Loucy (cell line): ENCODE results near the gene GALNT18.

Source experiments
- H2AFZ ChIP-seq: fragments of 200-600 bp; sonication (generic); 2 replicates; pipeline ENCODE4 v1.6.0; 2016; ENCODE audit warnings: antibody characterized with exemption, mild to moderate bottlenecking, low read length, moderate library complexity
- H3F3A ChIP-seq: fragments of 200-600 bp; 2 replicates; pipeline ENCODE4 v1.6.0; 2016; ENCODE audit warnings: antibody characterized with exemption, low read depth, mild to moderate bottlenecking
- H3K27me3 ChIP-seq: fragments of 200-600 bp; sonication (generic); 2 replicates; pipeline ENCODE4 v1.6.1; 2014; ENCODE audit warnings: low read length, mild to moderate bottlenecking; ENCODE audit not compliant: insufficient read depth, poor library complexity, severe bottlenecking
- H3K36me3 ChIP-seq: fragments of 200-600 bp; sonication (generic); 2 replicates; pipeline ENCODE4 v1.6.1; 2016; ENCODE audit warnings: low read length; ENCODE audit not compliant: insufficient read depth
- H3K4me1 ChIP-seq: fragments of 200-600 bp; sonication (generic); 2 replicates; pipeline ENCODE4 v1.5.1; 2014; ENCODE audit warnings: low read length, mild to moderate bottlenecking; ENCODE audit not compliant: insufficient read depth, poor library complexity, severe bottlenecking
- H3K4me2 ChIP-seq: fragments of 200-600 bp; sonication (generic); 2 replicates; pipeline ENCODE4 v1.6.0; 2014; ENCODE audit warnings: antibody characterized with exemption, low read length, low read depth, mild to moderate bottlenecking; ENCODE audit not compliant: poor library complexity, severe bottlenecking
- H3K4me3 ChIP-seq: fragments of 200-600 bp; sonication (generic); 2 replicates; pipeline ENCODE4 v1.5.1; 2014; ENCODE audit warnings: low read length, mild to moderate bottlenecking, mixed read lengths; ENCODE audit not compliant: poor library complexity, severe bottlenecking
- H3K79me2 ChIP-seq: fragments of 200-600 bp; sonication (generic); 2 replicates; pipeline ENCODE4 v1.6.1; 2014; ENCODE audit warnings: low read length; ENCODE audit not compliant: insufficient read depth
- H3K9ac ChIP-seq: fragments of 200-600 bp; sonication (generic); 2 replicates; pipeline ENCODE4 v1.6.0; 2014; ENCODE audit warnings: mild to moderate bottlenecking, low read depth, low read length, moderate library complexity; ENCODE audit not compliant: poor library complexity, severe bottlenecking
- H3K9me2 ChIP-seq: fragments of 200-600 bp; sonication (generic); replicated peaks from 2 replicates; pipeline ENCODE4 v1.6.1; 2016; ENCODE audit warnings: low read depth, low read length, mixed read lengths
- H3K9me3 ChIP-seq: fragments of 200-600 bp; sonication (generic); 2 replicates; pipeline ENCODE4 v1.6.1; 2014; ENCODE audit warnings: mild to moderate bottlenecking, antibody characterized with exemption, low read length, low read depth; ENCODE audit not compliant: insufficient read depth
- H4K20me1 ChIP-seq: fragments of 200-600 bp; sonication (generic); 2 replicates; pipeline ENCODE4 v1.6.0; 2014; ENCODE audit warnings: antibody characterized with exemption, low read length, mild to moderate bottlenecking; ENCODE audit not compliant: insufficient read depth, poor library complexity, severe bottlenecking
- EZH2phosphoT487 ChIP-seq: fragments of 200-600 bp; IDR thresholded peaks from 2 replicates; pipeline ENCODE4 v1.6.1; 2018; ENCODE audit warnings: antibody characterized with exemption, mild to moderate bottlenecking, moderate library complexity, borderline replicate concordance
- TF ChIP-seq, protein P1 (sequence below): fragments of 200-600 bp; sonication (generic); conservative IDR thresholded peaks from 2 replicates; pipeline ENCODE4 v1.5.1; 2014; ENCODE audit warnings: mild to moderate bottlenecking, antibody characterized with exemption, low read length

GALNT18 gene

DNA sequence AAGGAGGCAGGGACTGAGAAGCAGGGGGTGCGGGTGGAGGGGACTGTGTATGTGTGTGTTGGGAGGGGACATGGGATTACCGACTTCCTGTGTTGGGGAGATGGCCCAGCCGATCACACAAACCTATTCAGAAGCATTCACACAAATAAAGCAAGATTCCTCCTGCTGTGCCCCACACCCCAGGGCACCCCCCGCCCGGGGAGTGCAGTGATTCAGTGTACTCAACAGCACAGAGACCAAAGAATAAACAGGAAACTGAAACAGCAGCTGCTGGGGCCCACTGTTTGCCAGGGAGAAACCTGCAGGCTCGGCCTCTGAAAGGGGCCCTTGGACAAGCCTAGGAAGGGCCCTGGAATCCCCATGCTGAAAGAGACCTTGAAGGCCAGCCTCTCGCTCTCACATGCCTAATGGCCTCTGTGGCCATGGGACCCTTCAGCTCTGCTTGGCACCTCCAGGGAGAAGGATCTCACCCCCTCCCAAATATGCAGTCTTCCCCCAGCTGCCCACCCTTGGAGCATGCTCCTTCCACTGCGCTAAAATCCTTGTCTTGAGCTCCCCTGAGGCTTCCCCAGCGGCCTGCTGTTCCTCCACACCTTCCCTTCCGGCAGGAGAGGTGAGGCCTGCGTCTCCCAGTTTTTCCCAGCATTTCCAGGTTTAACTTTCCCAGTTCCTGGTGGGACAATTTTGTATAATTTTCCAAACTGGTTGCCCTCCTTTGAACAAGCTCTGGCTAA lies 341.7 kb downstream of the GALNT18 start:
- H2AFZ ChIP-seq = no peak overlapping the region
- H3K4me1 ChIP-seq = peaks cover 10% of the 10 kb centered on the region
- H3K9ac ChIP-seq = no peak overlapping the region
- H3K27me3 ChIP-seq = no peaks in the 10 kb centered on the region
- no peak for TF ChIP-seq EZH2phosphoT487
- no peak overlapping the region for H3K4me3 ChIP-seq
- H4K20me1 ChIP-seq = no peaks in the 10 kb centered on the region
- H3K9me3 ChIP-seq = no peaks in the 10 kb centered on the region
- H3K79me2 ChIP-seq = no peaks in the 10 kb centered on the region
- no peaks in the 10 kb centered on the region for H3K36me3 ChIP-seq
- no peaks in the 10 kb centered on the region for H3F3A ChIP-seq
- no peaks in the 10 kb centered on the region for H3K9me2 ChIP-seq
- no peak overlapping the region for H3K4me2 ChIP-seq

DNA sequence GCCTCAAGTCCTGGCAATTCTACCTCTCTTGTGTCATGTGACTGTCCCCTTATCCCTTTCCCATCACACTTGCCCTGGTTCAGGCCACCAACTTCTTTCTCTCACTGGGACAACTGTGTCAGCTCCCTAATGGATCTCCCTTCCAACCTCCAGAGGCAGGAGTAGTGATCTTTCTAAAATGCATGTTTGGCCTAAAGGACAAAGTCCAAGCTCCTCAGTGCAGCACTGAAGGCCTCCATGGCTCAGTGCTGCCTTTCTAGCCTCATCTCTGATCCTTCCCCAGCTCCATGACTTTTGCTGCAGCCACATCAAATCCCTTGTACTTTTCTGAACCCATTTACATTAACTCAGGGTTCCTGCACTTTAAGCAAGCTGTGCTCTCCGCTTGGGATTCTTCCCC lies 349.6 kb downstream of the GALNT18 start:
- H3K36me3 ChIP-seq = no peaks in the 10 kb centered on the region
- no peaks in the 10 kb centered on the region for H3K4me1 ChIP-seq
- no peak overlapping the region for H3K9ac ChIP-seq
- no peak overlapping the region for H3K4me3 ChIP-seq
- no peaks in the 10 kb centered on the region for H3K9me3 ChIP-seq
- no peaks in the 10 kb centered on the region for H3F3A ChIP-seq
- no peak overlapping the region for H2AFZ ChIP-seq
- no peaks in the 10 kb centered on the region for H3K79me2 ChIP-seq
- no peak for TF ChIP-seq EZH2phosphoT487
- TF ChIP-seq, protein P1, sequence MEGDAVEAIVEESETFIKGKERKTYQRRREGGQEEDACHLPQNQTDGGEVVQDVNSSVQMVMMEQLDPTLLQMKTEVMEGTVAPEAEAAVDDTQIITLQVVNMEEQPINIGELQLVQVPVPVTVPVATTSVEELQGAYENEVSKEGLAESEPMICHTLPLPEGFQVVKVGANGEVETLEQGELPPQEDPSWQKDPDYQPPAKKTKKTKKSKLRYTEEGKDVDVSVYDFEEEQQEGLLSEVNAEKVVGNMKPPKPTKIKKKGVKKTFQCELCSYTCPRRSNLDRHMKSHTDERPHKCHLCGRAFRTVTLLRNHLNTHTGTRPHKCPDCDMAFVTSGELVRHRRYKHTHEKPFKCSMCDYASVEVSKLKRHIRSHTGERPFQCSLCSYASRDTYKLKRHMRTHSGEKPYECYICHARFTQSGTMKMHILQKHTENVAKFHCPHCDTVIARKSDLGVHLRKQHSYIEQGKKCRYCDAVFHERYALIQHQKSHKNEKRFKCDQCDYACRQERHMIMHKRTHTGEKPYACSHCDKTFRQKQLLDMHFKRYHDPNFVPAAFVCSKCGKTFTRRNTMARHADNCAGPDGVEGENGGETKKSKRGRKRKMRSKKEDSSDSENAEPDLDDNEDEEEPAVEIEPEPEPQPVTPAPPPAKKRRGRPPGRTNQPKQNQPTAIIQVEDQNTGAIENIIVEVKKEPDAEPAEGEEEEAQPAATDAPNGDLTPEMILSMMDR = no peak
- no peak overlapping the region for H3K4me2 ChIP-seq
- H4K20me1 ChIP-seq = no peaks in the 10 kb centered on the region
- no peaks in the 10 kb centered on the region for H3K9me2 ChIP-seq
- no peaks in the 10 kb centered on the region for H3K27me3 ChIP-seq

DNA sequence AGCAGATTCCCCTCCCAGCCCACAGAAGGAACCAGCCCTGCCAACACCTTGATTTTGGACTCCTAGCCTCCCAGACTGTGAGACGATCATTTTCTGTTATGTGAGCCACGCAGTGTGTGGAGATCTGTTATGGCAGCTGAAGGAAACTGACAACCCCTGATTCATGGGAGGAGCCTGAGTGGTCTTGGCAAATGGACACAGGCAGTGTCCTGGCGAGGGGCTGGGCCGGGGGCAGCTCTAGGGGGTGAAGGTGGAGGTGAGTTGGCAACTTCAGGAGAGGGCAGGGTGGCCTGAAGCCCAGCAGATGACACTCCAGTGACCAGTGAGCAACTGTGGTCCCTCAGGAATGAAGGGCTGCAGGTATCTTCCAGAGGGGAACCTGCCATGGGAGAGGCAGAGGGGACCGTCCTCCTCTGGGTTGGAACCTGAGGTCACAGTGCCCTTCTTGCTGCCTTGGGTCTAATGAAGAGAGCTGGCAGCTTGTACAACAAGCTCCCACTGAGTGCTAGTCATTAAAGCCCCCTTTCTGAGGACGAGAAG lies 351.5 kb downstream of the GALNT18 start:
- Histone ChIP-seq H3K4me3 (no peak overlapping the region), H3F3A (no peaks in the 10 kb centered on the region), H2AFZ (no peak overlapping the region), H3K9me3 (no peaks in the 10 kb centered on the region), H3K79me2 (no peaks in the 10 kb centered on the region), H3K9ac (no peak overlapping the region), H4K20me1 (no peaks in the 10 kb centered on the region), H3K9me2 (no peaks in the 10 kb centered on the region), H3K36me3 (no peaks in the 10 kb centered on the region), H3K4me2 (no peak overlapping the region), H3K27me3 (no peaks in the 10 kb centered on the region), H3K4me1 (peaks cover 6% of the 10 kb centered on the region)
- TF ChIP-seq, protein P1 = no peak
- no peak for TF ChIP-seq EZH2phosphoT487

DNA sequence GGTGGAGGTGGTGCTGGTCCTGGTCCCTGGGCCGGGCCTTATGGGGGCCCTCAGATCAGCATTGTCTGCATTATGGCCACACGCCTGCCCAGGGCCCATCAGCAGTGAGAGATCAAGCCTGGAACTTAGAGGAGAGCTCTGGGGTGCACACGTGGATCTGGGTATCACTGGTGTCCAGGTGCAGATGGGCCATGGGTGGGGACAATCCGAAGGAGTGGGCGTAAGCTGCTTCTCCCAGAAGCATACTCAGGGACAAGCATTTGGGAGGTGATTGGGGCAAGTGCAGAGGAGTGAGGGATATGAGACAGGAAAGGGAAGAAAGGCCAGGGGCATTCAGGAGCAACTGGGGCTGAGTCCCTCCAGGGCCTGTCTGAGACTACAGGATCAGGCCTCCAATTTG lies 353.1 kb downstream of the GALNT18 start:
- TF ChIP-seq, protein P1 = no peak
- no peak for TF ChIP-seq EZH2phosphoT487
- H3F3A ChIP-seq = no peaks in the 10 kb centered on the region
- no peaks in the 10 kb centered on the region for H3K9me2 ChIP-seq
- H3K36me3 ChIP-seq = no peaks in the 10 kb centered on the region
- H3K9ac ChIP-seq = no peak overlapping the region
- no peaks in the 10 kb centered on the region for H3K79me2 ChIP-seq
- no peak overlapping the region for H2AFZ ChIP-seq
- H3K4me1 ChIP-seq = peaks cover 12% of the 10 kb centered on the region
- no peaks in the 10 kb centered on the region for H3K27me3 ChIP-seq
- no peak overlapping the region for H3K4me3 ChIP-seq
- no peaks in the 10 kb centered on the region for H3K9me3 ChIP-seq
- no peaks in the 10 kb centered on the region for H4K20me1 ChIP-seq
- no peak overlapping the region for H3K4me2 ChIP-seq
